HepG2 (cell line): ENCODE results near the gene TUBAL3. TPM values are rescaled to one million over a fixed set of nuclear protein-coding genes. Genes with fewer than 3 reads are reported as not detected.
A peak's percentile ranks its signal among the peaks of the same experiment; 100 is the strongest.

Experiments used
- ATAC-seq: fragments of 200-7000 bp; cut with Tn5 transposase; 3 replicates; pipeline ENCODE4 v1.9.1; 2020; ENCODE audit warnings: mild to moderate bottlenecking, moderate library complexity
- BruUV-seq: library from RNA; stranded (reverse); fragments of 400-500 nt; replicated peaks from 2 replicates; lab custom pipeline; 2021; lab: Mats Ljungman, UMichigan
- CTCF ChIA-PET: fragments of 300-600 bp; formaldehyde crosslinking; extraction: SDS; loops from one replicate; lab custom pipeline; 2021; ENCODE audit warnings: low total read pairs, inconsistent platforms, low intra/inter-chr PET ratio; lab: Yijun Ruan, JAX
- POLR2A ChIA-PET: fragments of 350-600 bp; sonication (Branson Sonifier 250); formaldehyde crosslinking; loops from one replicate; lab custom pipeline; 2020; ENCODE audit warnings: antibody characterized with exemption, inconsistent platforms; lab: Yijun Ruan, JAX
- DNase-seq: peaks from one replicate; pipeline ENCODE4 v3.0.0-alpha.2; 2015; ENCODE audit warnings: low spot score
- FAIRE-seq: peaks from 3 replicates; lab custom pipeline; 2011; peaks lifted over from hg19 to GRCh38; lab: Jason Lieb, UNC
- H2AFZ ChIP-seq: one replicate; pipeline ENCODE4 v1.6.1; 2011; ENCODE audit warnings: low read length, inconsistent platforms
- H3K27ac ChIP-seq: fragments of 300-600 bp; 3 replicates; pipeline ENCODE4 v1.8.0; 2011; ENCODE audit warnings: mixed run types, mild to moderate bottlenecking, mixed read lengths, low read length, inconsistent platforms; ENCODE audit not compliant: insufficient read depth; ENCODE audit errors: extremely low read length
- H3K27me3 ChIP-seq, 2 experiments: fragments of 200-600 bp in 1 of 2; 2 replicates in 1 of 2; 3 replicates in 1 of 2; pipeline versions ENCODE4 v1.6.0 to v1.8.0; 2011; ENCODE audit warnings: low read length in 2 of 2, mild to moderate bottlenecking in 2 of 2, moderate library complexity in 2 of 2, inconsistent platforms in 1 of 2; ENCODE audit not compliant: insufficient read depth in 2 of 2, control insufficient read depth in 1 of 2
- H3K36me3 ChIP-seq, 2 experiments: fragments of 200-600 bp in 1 of 2; replicated peaks in 1 of 2; 2 replicates in 1 of 2; 3 replicates in 1 of 2; pipeline versions ENCODE4 v1.5.1 to v1.8.0; 2011; ENCODE audit warnings: low read length in 2 of 2, inconsistent platforms in 1 of 2; ENCODE audit not compliant: insufficient read depth in 2 of 2, control insufficient read depth in 1 of 2
- H3K4me1 ChIP-seq: 2 replicates; pipeline ENCODE4 v1.5.1; 2012; ENCODE audit warnings: low read length, inconsistent platforms; ENCODE audit not compliant: insufficient read depth
- H3K4me2 ChIP-seq: 2 replicates; pipeline ENCODE4 v1.6.0; 2011; ENCODE audit warnings: low read depth, low read length, inconsistent platforms
- H3K4me3 ChIP-seq, 3 experiments: fragments of 200-600 bp in 1 of 3; sonication (generic), shearing (Covaris generic) in 1 of 3; replicated peaks in 1 of 3; 2 replicates each; pipeline ENCODE4 v1.5.1; 2011 to 2016; ENCODE audit warnings: low read length in 3 of 3, inconsistent platforms in 2 of 3, low read depth in 2 of 3, mild to moderate bottlenecking in 2 of 3, control low read depth in 1 of 3, mixed read lengths in 1 of 3; ENCODE audit not compliant: insufficient read depth in 1 of 3
- H3K79me2 ChIP-seq: one replicate; pipeline ENCODE4 v1.6.1; 2011; ENCODE audit warnings: low read length, inconsistent platforms; ENCODE audit not compliant: insufficient read depth
- H3K9ac ChIP-seq: 2 replicates; pipeline ENCODE4 v1.6.0; 2011; ENCODE audit warnings: mild to moderate bottlenecking, low read depth, low read length, inconsistent platforms; ENCODE audit not compliant: insufficient read depth
- H3K9me3 ChIP-seq: 2 replicates; pipeline ENCODE4 v1.5.1; 2012; ENCODE audit warnings: mild to moderate bottlenecking, low read length
- H4K20me1 ChIP-seq: 2 replicates; pipeline ENCODE4 v1.6.0; 2011; ENCODE audit warnings: inconsistent platforms, mild to moderate bottlenecking, low read length, moderate library complexity; ENCODE audit not compliant: insufficient read depth
- CHD2 ChIP-seq: IDR thresholded peaks from 2 replicates; pipeline ENCODE4 v1.6.1; 2011; ENCODE audit warnings: low read depth, low read length, improper control_type of control experiment
- DR1 ChIP-seq: sonication (generic); formaldehyde crosslinking; IDR thresholded peaks from 2 replicates; pipeline ENCODE4 v1.8.0; 2021; ENCODE audit warnings: mild to moderate bottlenecking, missing genetic modification reagents, inconsistent platforms
- FLYWCH1 ChIP-seq: sonication (generic); formaldehyde crosslinking; IDR thresholded peaks from 2 replicates; pipeline ENCODE4 v1.8.1; 2023; ENCODE audit warnings: mild to moderate bottlenecking, missing genetic modification reagents
- RAD21 ChIP-seq: fragments of 450-650 bp; formaldehyde crosslinking; IDR thresholded peaks from 2 replicates; pipeline ENCODE4 v1.5.0; 2020; ENCODE audit warnings: mild to moderate bottlenecking
- STAT5B ChIP-seq: sonication (generic); formaldehyde crosslinking; IDR thresholded peaks from 2 replicates; pipeline ENCODE4 v1.4.0; 2020; ENCODE audit warnings: missing genetic modification reagents
- U2AF1 ChIP-seq: fragments of 200-400 bp; formaldehyde crosslinking; optimal IDR thresholded peaks from 2 replicates; pipeline ENCODE3; 2017; ENCODE audit warnings: mild to moderate bottlenecking, low read depth, low read length
- YEATS4 ChIP-seq: sonication (generic); formaldehyde crosslinking; IDR thresholded peaks from 2 replicates; pipeline ENCODE4 v1.4.0; 2020; ENCODE audit warnings: missing genetic modification reagents, borderline replicate concordance
- ZEB1 ChIP-seq: IDR thresholded peaks from 2 replicates; pipeline ENCODE4 v1.6.1; 2012; ENCODE audit warnings: mild to moderate bottlenecking, low read depth, inconsistent platforms; ENCODE audit not compliant: insufficient replicate concordance
- ZNF557 ChIP-seq: sonication (generic); formaldehyde crosslinking; IDR thresholded peaks from 2 replicates; pipeline ENCODE4 v1.4.0; 2020; ENCODE audit warnings: missing genetic modification reagents
- ZNF704 ChIP-seq: sonication (generic); formaldehyde crosslinking; IDR thresholded peaks from 2 replicates; pipeline ENCODE4 v1.8.1; 2023; ENCODE audit warnings: mild to moderate bottlenecking, inconsistent platforms, moderate library complexity, missing genetic modification reagents, borderline replicate concordance
- WGBS: methylation state at CpG from one replicate; pipeline ENCODE4 v1.1.6; 2017; ENCODE audit warnings: low lambda C conversion rate; 5-methylcytosine and 5-hydroxymethylcytosine counted together
- in situ Hi-C: cut with HindIII; loops from 2 replicates; pipeline ENCODE4 v1.10.0; 2017; ENCODE audit warnings: low pct_unique_long_range_greater_than_20kb; ENCODE audit not compliant: extremely low pct_ligation_motif_present
- intact Hi-C: fragments of 100-400 bp; cut with micrococcal nuclease; formaldehyde crosslinking; loops from one replicate; pipeline ENCODE4 v1.10.0; 2022; ENCODE audit not compliant: unreplicated experiment
- polyA plus RNA-seq, 8 experiments: library from polyadenylated mRNA; depleted of rRNA in 3 of 8; stranded (reverse) in 7 of 8; unstranded in 1 of 8; fragments of >200 nt; fragmentation: Illumina TruSeq in 4 of 8; extraction: Trizol in 4 of 8; gene quantifications; 2 replicates each; pipeline versions ENCODE4 v1.2.1 to v1.2.3, GENCODE V29; 2011 to 2016; ENCODE audit warnings: low read depth in 4 of 8, missing spikeins in 1 of 8, mixed read lengths in 1 of 8; ENCODE audit not compliant: insufficient read depth in 1 of 8
- total RNA-seq, 5 experiments: library from RNA; depleted of rRNA; stranded (reverse); fragments of >200 nt; fragmentation: Illumina TruSeq; extraction: Trizol; gene quantifications; 2 replicates each; pipeline ENCODE4 v1.2.3, GENCODE V29; 2016; ENCODE audit warnings: low read depth in 1 of 5

TUBAL3 gene
- total and polyA plus RNA-seq, 2 of the 13 experiments (the other 11 are each of a cell fraction or from before 2014, with no cell fraction given), result 0.07 to 0.26 TPM

GRCh38 chr10:5369362-5370158, 35.1 kb downstream of the TUBAL3 start:
- WGBS, result 53% methylated on average over 16 of the region's 16 CpGs
- CTCF ChIA-PET, result no interaction called here
- DNase-seq, result no peak
- intact Hi-C loops (loop anchor here (10.0 kb wide), 1 partner anchor 275 kb away; the partner anchor contains the start of gene AKR1C3), in situ Hi-C loops (no loop called here)
- no peaks in the 10 kb centered on the region for H3K9me3 ChIP-seq
- no peaks in the 10 kb centered on the region for H3K36me3 ChIP-seq
- POLR2A ChIA-PET, result no interaction called here
- peaks cover 0 to 22% of the 10 kb centered on the region in 2 experiments; a peak in 3 of 5 replicates for H3K27me3 ChIP-seq
- no peak overlapping the region for H2AFZ ChIP-seq
- no peaks in the 10 kb centered on the region for H4K20me1 ChIP-seq
- no peak for FAIRE-seq
- H3K79me2 ChIP-seq, result no peaks in the 10 kb centered on the region
- no TSS peak for BruUV-seq
- H3K4me1 ChIP-seq, result peaks cover 50% of the 10 kb centered on the region
- ATAC-seq, result no peak
- H3K27ac ChIP-seq, result no peak overlapping the region
- no peak overlapping the region for H3K4me3 ChIP-seq
- no peak overlapping the region for H3K9ac ChIP-seq
- TF ChIP-seq CHD2 (no peak), RAD21 (CRISPR knock-in tag) (no peak), U2AF1 (no peak), FLYWCH1 (CRISPR knock-in tag) (no peak), STAT5B (CRISPR knock-in tag) (no peak), DR1 (CRISPR knock-in tag) (no peak)
- H3K4me2 ChIP-seq, result no peak overlapping the region

GRCh38 chr10:5365928-5366327, 38.7 kb downstream of the TUBAL3 start:
- no peak overlapping the region for H2AFZ ChIP-seq
- no peak overlapping the region for H3K27ac ChIP-seq
- FAIRE-seq, result no peak
- no peaks in the 10 kb centered on the region for H3K9me3 ChIP-seq
- in situ Hi-C loops, result no loop called here
- peaks cover 24% of the 10 kb centered on the region for H3K4me1 ChIP-seq
- H3K4me3 ChIP-seq, result peak overlapping the region in 1 of 3 experiments; percentile 57; a peak in 1 of 6 replicates
- CTCF ChIA-PET, result no interaction called here
- no TSS peak for BruUV-seq
- TF ChIP-seq YEATS4 (CRISPR knock-in tag), result no peak
- TF ChIP-seq ZEB1, result peak; percentile 17
- TF ChIP-seq ZNF704 (CRISPR knock-in tag), result no peak
- TF ChIP-seq ZNF557 (CRISPR knock-in tag), result no peak
- TF ChIP-seq, all 625 proteins: peak for 1
- peaks cover 0 to 45% of the 10 kb centered on the region in 2 experiments for H3K27me3 ChIP-seq
- POLR2A ChIA-PET, result no interaction called here
- DNase-seq (no peak), ATAC-seq (peak; percentile 66)
- intact Hi-C loops, result no loop called here
- no peak overlapping the region for H3K9ac ChIP-seq
- H3K79me2 ChIP-seq, result no peaks in the 10 kb centered on the region
- no peaks in the 10 kb centered on the region for H3K36me3 ChIP-seq
- peak overlapping the region; percentile 71; the same call in 1 of the 2 replicates for H3K4me2 ChIP-seq
- WGBS, result 6% methylated on average over 5 of the region's 5 CpGs
- no peaks in the 10 kb centered on the region for H4K20me1 ChIP-seq
